ENCODE data around the gene CEBPA.
A peak's percentile ranks its signal among the peaks of the same experiment; 100 is the strongest.

Gene CEBPA

DNA sequence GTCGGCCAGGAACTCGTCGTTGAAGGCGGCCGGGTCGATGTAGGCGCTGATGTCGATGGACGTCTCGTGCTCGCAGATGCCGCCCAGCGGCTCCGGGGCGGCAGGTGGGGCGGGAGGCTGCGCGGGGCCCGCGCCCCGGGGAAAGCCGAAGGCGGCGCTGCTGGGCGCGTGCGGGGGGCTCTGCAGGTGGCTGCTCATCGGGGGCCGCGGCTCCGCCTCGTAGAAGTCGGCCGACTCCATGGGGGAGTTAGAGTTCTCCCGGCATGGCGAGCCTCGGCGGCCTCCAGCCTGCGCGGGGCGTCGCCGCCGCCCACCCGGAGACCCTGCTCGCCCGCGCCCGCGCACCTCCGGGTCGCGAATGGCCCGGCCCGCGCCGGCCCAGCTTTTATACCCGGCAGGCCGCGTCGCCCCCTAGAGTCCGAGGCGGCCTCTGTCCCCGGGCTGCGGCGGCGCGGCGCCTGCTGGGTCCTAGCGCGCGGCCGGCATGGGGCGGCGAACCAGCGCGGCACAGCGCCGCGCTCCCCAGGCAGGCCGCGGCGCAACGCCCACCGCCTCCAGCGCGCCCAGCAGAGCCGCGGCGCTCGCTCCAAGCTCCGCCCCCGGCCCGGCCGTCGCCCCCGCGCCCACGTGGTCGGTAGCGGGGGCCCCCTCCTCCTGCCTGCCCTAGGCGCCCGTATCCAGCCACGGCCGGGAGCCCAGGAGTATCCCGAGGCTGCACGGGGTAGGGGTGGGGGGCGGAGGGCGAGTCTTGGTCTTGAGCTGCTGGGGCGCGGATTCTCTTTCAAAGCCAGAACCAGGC, at the start of gene CEBPA:
Gene CEBPA (minus strand): TSS at position 360 of the 799 bp plus-strand sequence. CDS start 120 bp downstream, at position 240.
- peak; percentile 81 for DNase-seq

DNA sequence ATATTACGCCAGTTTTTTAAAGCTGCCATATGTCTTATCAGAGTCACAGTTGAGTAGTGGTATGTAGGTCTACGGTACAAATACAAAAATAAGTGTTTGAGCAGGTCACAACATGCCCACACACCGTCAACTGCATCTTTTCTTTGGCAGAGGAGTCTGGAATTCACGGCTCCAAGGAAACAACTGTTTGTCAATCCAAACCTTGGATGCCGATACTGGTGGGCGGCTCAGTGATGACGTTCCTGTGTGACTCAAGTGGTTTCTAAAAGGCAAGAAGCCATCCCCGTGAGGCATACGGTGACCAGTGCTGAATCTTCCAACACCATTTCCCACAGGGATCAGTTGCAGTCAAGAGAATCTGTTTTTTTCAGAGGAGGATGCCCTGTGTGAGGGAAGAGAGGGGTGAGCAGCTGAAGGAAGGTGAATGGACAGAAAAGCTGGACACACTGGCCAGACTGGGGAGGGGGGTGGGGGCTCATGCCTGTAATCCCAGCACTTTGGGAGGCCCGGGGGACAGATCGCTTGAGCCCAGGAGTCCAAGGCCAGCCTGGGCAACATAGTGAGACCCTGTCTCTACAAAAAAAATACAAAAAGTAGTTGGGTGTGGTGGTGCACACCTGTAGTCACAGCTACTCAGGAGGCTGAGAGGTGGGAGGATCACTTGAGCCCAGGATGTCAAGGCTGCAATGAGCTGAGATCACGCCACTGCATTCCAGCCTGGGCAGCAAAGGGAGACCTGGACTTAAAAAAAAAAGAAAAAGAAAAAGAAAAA, 48.4 kb upstream of the CEBPA start:
- no peak for DNase-seq

DNA sequence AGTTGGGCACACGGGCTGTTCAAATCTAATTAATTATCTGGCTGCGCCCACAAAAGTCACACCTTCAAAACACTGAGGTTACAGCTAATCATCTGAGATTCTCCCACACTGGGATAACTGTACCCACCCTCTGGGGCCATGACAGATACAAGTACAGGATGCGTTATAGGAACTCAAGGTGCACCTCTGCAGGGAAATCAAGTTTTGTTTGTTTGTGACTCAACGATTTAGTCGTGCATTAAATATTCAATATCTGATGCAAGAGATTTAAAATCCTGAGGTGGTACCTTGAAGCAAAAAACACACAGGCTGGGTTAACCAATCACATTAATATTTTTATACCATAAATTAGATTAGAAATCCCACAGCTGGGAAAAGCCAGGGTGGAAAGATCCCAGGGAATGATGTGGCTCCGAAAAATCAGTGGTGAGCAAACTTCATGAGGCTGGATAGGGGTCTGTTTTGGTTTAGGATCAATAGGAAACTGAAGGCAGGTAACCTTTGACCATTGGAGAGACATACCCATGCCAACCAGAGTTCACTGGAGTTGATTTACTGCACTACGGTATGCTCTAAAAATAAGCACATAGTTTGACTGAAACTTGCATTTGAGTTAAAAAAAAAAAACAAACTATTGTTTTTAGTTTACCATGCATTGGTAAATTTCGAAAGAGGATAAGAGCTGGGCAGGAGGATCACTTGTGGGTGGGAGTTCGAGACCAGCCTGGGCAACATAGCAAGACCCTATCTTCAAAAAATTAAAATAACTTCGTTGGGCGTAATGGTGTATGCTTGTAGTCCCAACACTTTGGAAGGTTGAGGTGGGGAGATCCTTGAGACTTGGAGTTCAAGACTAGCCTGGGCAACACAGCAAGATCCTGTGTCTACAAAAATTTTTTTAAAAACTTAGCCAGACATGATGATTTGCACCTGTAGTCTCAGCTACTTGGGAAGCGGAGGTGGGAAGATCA, 47.3 kb upstream of the CEBPA start:
- DNase-seq = no peak

DNA sequence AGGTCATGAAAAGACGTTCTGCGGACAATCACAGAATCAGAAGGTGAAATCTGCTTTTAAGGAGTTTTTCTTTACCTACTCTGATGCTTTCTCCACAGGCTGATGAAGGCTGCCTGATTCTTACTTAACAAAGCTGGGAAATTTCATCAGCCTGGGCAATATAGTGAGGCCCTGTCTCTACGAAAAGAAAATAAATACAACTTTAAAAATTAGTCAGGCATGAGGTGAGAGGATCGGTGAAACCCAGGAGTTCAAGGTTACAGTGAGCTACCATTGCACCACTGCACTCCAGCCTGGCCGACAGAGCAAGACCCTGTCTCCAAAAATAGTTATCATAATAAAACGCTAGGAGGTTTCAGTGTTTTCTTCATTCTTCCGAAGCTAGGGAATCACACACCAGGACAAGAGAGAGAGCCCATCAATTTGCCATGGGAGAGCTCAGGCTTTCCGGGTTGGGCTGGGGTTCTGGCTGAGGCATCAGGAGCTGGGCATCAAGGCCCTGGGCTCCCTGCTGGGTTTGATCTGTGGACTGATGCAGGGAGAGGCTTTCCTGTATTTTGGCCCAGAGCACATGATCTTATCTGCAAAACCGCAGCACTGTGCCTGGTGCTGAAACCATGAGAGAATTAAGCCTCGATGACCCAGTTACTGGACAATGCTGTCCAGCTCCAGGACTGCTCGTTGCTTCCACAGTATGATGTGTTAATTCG, 46.1 kb upstream of the CEBPA start:
- no peak for DNase-seq

DNA sequence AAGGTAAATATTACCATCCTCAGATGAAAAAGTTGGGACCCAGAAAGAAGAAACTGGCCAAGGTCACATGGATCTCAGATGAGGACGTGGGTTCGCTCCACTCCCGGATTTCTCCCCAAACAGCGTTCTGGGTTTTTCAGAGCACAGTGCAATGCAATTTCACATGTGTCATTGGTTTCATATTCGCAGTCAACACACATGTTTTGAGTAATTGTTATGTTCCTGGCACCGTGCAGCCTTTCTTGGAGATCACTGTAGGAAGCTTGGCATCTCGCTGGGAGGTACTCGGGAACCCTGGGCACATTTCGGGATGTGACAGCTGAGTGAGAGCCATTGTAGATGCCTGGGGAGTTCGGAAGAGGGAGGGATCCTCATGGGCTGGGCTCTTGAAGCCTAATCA, 45.0 kb upstream of the CEBPA start:
- no peak for DNase-seq

DNA sequence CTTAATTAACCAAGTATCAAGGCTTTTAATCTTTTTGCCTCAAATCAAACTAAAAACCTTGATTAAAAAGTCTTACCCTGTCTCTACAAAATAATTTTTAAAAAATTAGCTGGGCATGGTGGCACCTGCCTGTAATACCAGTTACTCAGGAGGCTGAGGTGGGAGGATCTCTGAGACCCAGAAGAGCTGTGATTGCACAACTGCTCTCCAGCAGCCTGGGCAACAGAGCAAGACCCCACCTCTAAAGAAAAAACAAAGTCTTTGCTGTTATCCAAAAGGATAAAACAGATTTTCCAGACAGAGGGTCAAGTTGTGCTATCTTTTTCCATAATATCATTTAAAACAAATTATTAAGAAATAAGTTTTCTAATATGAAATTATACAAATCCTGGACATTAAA, 44.3 kb upstream of the CEBPA start:
- no peak for DNase-seq

DNA sequence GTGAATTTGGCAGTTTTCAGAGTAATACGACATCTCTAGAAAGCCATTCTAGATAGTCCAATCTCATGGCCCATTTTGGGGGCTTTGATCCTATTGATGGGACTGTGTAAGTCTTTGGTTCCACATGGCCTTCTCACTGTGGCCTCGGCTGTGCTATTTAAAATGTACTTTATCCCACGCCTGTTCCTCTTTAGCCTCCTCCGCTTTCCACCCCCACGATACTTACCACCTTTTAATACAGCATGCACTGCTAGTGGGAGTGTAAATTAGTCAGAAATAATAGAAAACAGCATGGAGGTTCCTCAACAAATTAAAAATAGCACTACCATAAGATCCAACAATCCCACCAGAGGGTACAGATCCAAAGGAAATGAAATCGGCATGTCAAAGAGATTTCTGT, 42.8 kb upstream of the CEBPA start:
- no peak for DNase-seq

DNA sequence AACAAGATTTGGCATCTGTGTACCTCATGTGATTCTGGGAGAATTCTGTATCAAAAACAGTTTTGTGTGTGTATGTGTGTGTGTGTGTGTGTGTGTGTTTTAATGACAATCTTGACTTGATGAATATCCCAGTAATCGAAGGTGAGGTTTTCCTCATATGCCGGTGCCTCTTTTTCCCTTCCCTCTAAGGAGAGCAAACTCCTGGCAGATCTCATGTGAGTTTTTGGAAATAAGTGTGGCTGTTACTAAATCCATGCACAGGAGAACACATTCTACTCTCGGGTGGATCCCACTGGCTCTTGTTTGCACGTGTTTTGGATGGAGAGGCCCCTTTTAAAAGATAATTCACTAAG, 42.2 kb upstream of the CEBPA start:
- DNase-seq = no peak

DNA sequence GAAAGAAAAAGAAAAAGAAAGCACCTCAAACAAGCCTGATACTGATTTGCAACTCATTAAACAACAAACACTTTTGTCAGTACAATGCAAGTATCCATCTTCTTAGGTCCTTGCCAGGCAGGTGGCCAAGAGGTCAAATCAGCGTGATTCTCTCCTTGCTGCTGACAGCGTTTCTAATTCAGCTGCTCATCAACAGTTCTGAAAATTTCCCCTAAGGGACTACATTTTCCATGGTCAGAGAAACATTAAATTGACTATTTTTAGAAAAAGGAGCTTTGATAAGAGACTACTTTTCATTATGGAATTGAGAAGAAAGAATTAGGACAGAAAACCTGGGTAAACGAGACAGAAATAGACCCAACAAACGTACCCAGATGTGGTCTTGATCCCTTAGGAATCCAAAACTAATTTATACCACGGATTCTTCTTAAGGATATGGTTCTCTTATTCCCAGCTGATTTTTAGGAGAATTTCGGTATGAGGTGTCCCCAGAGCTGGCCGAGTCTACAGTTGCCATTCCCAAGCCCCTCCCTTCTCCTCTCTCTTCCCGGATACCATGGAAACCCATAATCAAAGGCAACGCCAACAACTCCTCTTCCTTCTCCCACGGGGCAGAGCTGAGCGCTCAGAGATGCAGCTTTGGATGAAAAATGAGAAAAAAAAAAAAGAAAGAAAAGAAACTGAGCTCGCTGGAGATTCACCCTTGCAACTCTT, 41.7 kb upstream of the CEBPA start:
- DNase-seq = no peak

DNA sequence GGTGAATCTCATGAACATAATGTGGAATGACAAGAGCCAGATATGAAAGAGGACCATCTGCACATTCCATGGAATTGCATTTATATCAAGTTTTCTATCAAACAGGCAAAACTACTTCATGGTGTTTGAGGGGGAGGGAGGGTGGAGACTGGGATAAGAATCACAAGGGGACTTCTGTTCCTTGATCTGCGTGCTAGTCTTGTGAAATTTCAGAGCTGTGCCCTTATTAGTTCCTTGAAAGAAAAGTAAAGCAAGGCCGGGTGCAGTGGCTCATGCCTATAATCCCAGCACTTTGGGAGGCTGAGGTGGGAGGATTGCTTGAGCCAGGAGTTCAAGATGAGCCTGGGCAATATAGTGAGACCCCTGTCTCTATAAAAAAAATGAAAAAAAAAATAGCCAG, 41.0 kb upstream of the CEBPA start:
- no peak for DNase-seq

DNA sequence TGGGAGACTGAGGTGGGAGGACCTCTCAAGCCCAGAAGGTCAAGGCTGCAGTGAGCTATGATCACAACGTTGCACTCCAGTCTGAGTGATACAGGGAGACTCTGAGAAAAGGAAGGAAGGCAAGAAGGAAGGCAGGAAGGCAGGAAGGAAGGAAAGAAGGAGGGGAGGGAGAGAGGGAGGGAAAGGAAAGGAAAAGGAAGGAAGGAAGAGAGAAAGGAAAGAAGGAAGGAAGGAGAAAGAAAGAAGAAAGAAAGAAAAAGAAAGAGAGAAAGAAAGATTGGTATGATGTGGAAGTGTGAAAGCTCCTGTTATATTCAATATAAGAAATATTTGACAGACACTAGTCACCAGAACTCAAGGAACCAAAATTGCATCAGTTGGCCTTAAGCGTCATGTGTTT, 38.7 kb upstream of the CEBPA start:
- DNase-seq = no peak

DNA sequence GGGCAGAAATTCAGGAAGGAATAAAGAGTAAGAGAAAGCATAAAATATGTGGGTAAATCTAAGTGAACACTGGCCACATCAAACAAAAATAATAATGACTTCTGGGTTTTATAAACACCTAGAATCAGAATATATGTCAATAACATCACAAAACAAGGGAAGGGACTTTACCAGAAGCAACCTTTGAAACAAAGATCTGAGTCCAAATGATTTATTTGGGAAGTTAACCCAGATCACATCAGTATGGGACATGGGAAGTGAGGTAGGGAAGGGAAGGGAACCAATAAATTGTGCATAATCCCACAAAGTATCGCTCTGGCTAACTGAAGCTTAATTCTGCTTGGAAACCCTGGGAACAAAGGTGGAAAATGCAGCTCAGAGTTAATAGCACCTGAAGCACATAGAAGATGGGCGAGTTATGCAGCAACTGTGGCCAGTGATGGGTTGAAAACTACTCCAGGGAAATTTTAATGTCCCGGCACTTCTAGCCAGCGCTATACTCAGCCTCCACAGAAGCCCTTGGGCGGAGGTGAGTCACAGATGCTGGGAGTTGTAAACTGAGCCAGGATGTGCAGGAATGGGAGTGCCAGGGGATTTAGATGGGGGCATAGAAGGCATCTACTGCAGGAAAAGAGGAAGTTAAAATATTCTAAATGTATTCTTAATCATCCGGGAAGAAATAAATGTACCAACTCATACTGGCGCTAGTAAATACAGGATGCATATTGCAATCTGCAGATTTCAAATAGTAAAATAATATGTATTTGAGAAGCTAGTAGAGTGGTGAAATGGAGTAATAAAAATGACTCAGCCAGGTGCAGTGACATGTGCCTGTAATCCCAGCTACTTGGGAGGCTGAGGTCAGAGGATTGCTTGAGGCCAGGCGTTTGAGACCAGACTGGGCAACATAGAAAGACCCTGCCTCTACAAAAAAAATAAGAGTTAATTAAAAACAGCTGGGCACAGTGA, 37.0 kb upstream of the CEBPA start:
- DNase-seq = no peak

DNA sequence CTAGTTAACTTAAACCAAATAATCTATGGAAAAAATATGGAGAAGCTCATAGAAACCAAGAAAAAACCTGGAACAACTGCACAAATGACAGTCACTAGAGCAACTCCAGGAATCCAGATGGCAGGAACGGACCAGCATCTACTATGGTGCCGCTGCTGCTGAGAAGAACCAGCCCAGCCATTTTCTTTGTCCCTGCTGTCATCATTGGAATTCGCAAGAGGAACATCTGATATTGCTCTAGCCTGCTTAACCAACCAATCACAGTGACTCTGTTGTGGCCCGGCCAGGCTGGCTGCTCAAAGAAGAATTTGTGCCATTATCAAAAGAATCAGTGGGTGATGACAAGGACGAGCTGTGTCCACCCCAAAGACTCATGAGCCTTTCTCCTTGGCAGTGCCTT, 33.1 kb upstream of the CEBPA start:
- no peak for DNase-seq

DNA sequence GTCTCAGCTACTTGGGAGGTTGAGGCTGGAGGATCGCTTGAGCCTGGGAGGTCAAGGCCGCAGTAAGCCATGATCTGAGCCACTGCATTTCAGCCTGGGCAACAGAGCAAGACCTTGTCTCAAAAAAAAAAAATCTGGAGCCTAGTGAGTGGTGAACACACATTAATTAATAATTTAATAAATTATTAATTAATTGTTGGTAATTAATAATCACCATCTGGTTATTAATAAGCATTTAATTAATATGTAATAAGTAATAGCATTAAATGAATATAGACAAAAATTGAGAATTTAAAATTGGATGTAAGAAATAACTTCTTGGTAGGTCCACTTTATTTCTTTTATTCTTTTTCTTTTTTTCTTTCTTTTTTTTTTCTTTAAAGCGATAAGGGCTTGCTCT, 31.9 kb upstream of the CEBPA start:
- no peak for DNase-seq

DNA sequence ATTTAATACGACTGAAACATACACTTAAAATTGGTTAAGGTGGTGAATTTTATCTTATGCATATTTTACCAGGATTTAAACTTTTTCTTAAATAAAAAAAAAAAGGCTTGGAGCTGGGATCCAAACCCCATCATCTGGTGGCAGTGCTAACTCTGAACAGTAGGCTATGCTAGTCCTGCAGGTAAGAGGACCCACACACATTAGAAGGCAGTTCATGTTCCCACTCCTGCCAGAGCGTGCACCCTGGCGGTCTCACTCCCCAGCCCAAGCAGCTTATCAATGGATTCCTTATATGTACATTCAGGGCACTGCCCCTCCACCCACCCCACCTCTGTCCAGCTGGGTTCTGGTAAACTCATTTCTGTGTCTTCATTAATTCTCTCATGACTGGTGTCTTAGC, 31.3 kb upstream of the CEBPA start:
- no peak for DNase-seq

DNA sequence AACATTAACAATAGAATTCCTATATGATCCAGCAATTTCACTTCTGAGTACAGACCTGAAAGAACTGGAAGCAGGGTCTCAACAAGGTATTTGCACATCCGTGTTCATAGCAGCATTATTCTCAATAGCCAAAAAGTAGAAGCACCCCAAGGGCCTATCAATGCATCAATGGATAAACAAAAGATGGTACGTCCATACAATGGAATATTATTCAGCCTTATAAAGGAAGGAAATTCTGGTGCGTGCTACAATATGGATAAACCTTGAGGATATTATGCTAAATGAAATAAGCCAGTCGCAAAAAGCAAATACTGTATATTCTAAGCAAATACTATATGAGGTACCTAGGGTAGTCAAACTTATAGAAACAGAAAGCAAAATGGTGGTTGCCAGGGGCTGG, 30.8 kb upstream of the CEBPA start:
- DNase-seq = no peak

DNA sequence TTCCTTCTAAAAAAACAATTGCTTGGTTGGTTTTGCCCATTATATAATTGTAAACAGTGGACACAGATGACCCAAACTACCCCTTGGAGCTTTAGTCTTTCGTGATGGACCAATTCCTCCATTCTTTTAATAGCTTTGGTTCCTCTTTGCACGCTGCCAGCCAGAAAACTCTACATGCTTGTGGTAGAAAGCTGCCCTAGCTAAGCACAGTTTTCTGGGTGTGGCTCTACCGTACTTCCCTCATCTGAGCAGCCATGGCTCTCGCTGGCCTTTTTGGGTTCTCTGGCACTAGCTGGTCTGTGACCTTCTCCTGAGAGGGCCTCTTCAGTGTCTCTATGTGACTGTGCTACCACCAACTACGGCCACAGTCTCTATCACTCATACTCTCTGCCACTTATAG, 29.9 kb upstream of the CEBPA start:
- no peak for DNase-seq

DNA sequence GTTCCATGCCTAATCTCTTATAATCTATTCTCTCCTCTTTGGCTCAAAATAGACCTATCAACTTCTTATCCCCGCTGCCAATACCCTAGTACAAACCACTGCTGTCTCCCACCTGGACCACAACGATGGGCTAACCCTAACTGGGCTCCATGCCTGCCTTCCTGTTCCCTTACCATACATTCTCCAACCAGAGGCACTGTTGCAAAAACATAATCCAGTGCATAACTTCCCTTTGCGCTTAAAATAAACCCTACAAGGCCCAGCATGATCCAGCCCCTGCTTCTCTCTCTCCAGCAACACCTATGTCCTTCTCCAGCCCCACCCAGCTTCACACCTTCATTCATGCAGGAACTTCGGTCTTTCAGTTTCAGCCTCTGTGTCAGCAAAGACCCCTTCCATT, 27.4 kb upstream of the CEBPA start:
- DNase-seq = no peak

DNA sequence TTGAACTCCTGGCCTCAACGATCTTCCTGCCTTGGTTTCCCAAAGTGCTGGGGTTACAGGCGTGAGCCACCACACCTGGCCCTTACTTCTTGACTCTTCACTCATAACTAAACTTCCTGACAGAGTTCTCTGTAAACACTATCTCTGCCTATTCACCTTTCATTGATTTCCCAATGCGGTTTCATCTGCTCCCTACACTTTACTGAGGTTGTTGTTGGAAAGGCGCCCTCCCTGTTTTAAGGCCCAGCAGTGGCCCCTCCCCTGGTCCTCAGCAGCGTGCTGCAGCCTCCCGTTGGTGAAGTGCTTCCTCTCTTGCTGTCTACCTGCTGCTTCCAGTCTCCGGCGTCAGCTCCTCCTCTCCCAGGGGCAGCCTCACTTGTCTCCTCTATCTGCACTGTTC, 26.7 kb upstream of the CEBPA start:
- no peak for DNase-seq

DNA sequence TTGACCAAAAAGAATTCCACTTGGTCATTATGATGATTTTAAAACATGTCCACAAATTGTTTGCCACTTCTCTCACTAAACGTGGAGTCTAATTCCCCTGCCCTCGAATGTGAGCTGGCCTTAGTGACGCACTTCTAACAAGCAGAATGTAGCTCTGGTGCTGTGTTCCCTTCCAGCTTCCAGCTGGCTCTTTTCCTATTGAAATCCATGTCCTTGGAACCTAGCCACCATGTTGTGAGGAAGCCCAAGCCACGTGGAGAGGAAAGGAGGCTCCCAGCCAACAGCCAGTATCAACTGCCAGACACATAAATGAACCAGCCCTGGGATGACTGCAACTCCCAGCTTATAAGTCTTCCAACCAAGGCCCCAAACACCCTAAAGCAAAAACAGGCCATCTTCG, 23.6 kb upstream of the CEBPA start:
- no peak for DNase-seq

DNA sequence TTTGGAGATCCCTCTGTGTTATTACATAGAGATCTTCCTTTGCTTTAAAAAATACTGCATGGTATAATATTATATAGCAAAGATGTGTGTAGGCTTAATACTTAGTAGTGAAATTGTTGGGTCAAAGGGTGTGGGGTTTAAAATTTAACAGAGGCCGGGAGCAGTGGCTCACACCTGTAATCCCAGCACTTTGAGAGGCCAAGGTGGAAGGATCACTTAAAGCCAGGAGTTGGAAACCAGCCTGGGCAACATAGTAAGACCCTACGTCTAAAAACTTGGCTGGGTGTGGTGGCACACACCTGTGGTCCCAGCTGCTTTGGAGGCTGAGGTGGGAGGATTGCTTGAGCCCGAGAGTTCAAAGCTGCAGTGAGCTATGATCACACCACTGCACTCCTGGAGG, 22.3 kb upstream of the CEBPA start:
- no peak for DNase-seq

Data from NCI-H526 treated with DMSO at 0.1 percent for 48 hours (cell line).